ENCODE results near the gene ICAM3.

ICAM3 gene

GRCh38 chr19:10316229-10317044 lies 23.0 kb downstream of the ICAM3 start:
- Histone ChIP-seq H3K4me1 (ENCODE audit: control insufficient read depth, low read depth, low read length) (peaks cover 3% of the 10 kb centered on the region), H3K27ac (ENCODE audit: low read length) (no peak overlapping the region), H3K9me3 (ENCODE audit: control insufficient read depth, low read depth, low read length) (no peaks in the 10 kb centered on the region), H3K27me3 (ENCODE audit: control insufficient read depth, insufficient read depth, low read length) (no peaks in the 10 kb centered on the region), H3K9ac (ENCODE audit: low read length) (no peak overlapping the region), H3K36me3 (ENCODE audit: control insufficient read depth, low read depth, low read length) (peaks cover 23% of the 10 kb centered on the region), H3K4me3 (ENCODE audit: low read length) (peak overlapping the region; percentile 79)

DNA sequence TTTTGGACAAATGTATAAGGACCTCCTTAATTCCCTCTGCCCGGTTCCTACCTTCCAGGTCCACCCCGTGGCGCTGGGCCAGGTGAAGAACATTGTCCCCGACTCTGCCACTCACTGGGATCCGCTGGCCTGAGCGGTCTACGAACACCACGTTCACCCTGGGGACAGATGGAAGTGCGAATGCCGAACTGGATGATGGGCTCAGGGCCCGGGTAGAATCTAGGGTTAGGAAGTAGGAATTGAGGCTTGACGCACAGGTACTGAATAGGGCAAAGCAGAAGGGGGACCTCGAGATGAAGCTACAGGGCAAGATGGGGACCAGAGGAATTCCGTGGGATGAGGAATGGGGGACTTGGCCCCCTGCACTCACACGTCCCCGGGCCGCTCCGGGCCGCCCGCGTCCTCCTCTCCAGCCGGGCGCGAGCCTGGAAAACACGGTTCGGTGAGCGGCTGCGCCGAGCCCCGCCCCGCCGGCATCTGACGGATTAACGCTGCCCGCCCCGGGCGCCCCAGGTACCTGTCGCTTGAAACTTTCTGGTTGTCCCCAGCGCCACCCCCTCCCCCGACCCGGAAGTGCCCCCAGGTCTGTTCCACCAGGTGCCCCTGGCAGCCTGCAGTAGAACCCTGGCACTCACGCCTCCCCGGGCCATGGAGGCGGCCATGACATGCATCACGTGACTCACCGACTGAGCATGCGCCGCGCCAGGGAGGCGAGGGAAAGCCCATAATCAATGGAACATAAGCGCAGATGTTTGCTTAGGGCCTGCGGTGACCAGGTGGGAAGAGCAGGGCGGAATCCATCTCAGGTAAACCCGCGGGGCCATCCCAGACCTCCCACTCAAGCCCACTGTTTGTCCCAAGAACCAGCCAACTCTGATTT lies 23.8 kb downstream of the ICAM3 start, which contains the start of gene FDX2:
Gene FDX2 (minus strand): TSS at position 681 of the 880 bp plus-strand sequence. CDS start 19 bp downstream, at position 662.
- Histone ChIP-seq H3K4me1 (ENCODE audit: control insufficient read depth, low read depth, low read length) (peaks cover 3% of the 10 kb centered on the region), H3K27ac (ENCODE audit: low read length) (peak within 1 kb of the TSS; percentile 35), H3K27me3 (ENCODE audit: control insufficient read depth, insufficient read depth, low read length) (no peaks in the 10 kb centered on the region), H3K9me3 (ENCODE audit: control insufficient read depth, low read depth, low read length) (no peaks in the 10 kb centered on the region), H3K36me3 (ENCODE audit: control insufficient read depth, low read depth, low read length) (peaks cover 16% of the 10 kb centered on the region), H3K9ac (ENCODE audit: low read length) (peak within 1 kb of the TSS; percentile 55), H3K4me3 (ENCODE audit: low read length) (peak within 1 kb of the TSS; percentile 79)

GRCh38 chr19:10309423-10309822 lies 30.0 kb downstream of the ICAM3 start, which contains the start of gene ZGLP1:
Gene ZGLP1 (minus strand): TSS chr19:10309815.
- no peaks in the 10 kb centered on the region for H3K4me1 ChIP-seq (ENCODE audit: control insufficient read depth, low read depth, low read length)
- H3K36me3 ChIP-seq (ENCODE audit: control insufficient read depth, low read depth, low read length) = peaks cover 6% of the 10 kb centered on the region
- no peaks in the 10 kb centered on the region for H3K9me3 ChIP-seq (ENCODE audit: control insufficient read depth, low read depth, low read length)
- H3K27ac ChIP-seq (ENCODE audit: low read length) = no peak within 1 kb of the TSS
- H3K27me3 ChIP-seq (ENCODE audit: control insufficient read depth, insufficient read depth, low read length) = no peaks in the 10 kb centered on the region
- no peak within 1 kb of the TSS for H3K4me3 ChIP-seq (ENCODE audit: low read length)
- H3K9ac ChIP-seq (ENCODE audit: low read length) = no peak within 1 kb of the TSS

GRCh38 chr19:10306327-10306726 lies 33.1 kb downstream of the ICAM3 start:
- Histone ChIP-seq H3K27ac (ENCODE audit: low read length) (no peak overlapping the region), H3K4me3 (ENCODE audit: low read length) (no peak overlapping the region), H3K9ac (ENCODE audit: low read length) (no peak overlapping the region), H3K36me3 (ENCODE audit: control insufficient read depth, low read depth, low read length) (peaks cover 6% of the 10 kb centered on the region), H3K27me3 (ENCODE audit: control insufficient read depth, insufficient read depth, low read length) (no peaks in the 10 kb centered on the region), H3K9me3 (ENCODE audit: control insufficient read depth, low read depth, low read length) (no peaks in the 10 kb centered on the region), H3K4me1 (ENCODE audit: control insufficient read depth, low read depth, low read length) (no peaks in the 10 kb centered on the region)

- no peaks in the 10 kb centered on the region for H3K9me3 ChIP-seq (ENCODE audit: control insufficient read depth, low read depth, low read length)
- H3K9ac ChIP-seq (ENCODE audit: low read length) = no peak overlapping the region
- no peak overlapping the region for H3K27ac ChIP-seq (ENCODE audit: low read length)
- H3K27me3 ChIP-seq (ENCODE audit: control insufficient read depth, insufficient read depth, low read length) = no peaks in the 10 kb centered on the region
- no peak overlapping the region for H3K4me3 ChIP-seq (ENCODE audit: low read length)
- H3K36me3 ChIP-seq (ENCODE audit: control insufficient read depth, low read depth, low read length) = peaks cover 5% of the 10 kb centered on the region
- H3K4me1 ChIP-seq (ENCODE audit: control insufficient read depth, low read depth, low read length) = no peaks in the 10 kb centered on the region
Observed at GRCh38 chr19:10305139-10305806, 34.2 kb downstream of the ICAM3 start.

DNA sequence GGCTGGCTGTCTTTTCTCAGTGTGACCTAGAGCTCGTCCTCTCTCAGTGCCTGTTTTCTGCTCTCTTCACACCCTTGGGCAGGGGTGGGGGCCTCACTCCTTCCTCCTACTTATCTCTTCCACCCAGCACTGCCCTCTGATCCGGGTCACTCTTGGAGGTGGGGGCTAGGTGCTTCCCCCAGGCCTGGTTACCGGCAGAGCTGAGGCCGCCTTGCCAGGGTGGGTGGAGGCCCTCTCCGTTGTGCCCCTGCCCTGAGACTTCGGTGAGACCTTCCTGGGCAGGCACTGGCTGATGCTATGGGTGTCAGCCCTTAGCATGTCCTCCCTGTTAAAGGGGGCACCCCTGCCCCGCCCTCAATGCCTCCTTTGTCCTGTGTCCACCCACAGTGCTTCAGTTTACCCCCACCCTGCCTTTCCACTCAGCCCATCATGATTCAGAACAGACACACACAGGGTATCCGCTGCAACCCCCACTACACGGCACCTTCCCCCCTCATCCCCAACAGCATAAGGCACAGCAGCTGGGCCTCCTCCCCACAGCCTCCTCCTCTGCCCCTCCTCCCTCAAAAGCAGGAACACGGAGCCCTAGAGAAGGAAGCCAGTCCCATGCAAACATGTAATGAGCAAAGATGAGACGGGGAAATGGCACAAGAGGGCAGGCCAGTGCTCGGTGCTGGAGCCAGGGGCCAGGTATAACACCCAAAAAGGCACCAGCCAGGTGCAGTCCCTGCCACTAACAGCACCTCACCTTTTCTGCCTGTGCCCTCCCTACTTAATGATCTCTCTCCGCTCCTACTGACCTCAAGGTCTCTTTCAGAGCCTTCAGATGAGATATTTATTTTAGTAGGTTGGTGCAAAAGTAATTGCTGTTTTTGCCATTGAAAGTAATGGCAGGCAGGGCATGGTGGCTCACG lies 39.6 kb downstream of the ICAM3 start:
- Histone ChIP-seq H3K27ac (ENCODE audit: low read length) (no peak overlapping the region), H3K4me1 (ENCODE audit: control insufficient read depth, low read depth, low read length) (peaks cover 4% of the 10 kb centered on the region), H3K9me3 (ENCODE audit: control insufficient read depth, low read depth, low read length) (no peaks in the 10 kb centered on the region), H3K36me3 (ENCODE audit: control insufficient read depth, low read depth, low read length) (no peaks in the 10 kb centered on the region), H3K9ac (ENCODE audit: low read length) (no peak overlapping the region), H3K4me3 (ENCODE audit: low read length) (no peak overlapping the region), H3K27me3 (ENCODE audit: control insufficient read depth, insufficient read depth, low read length) (peaks cover 43% of the 10 kb centered on the region)

DNA sequence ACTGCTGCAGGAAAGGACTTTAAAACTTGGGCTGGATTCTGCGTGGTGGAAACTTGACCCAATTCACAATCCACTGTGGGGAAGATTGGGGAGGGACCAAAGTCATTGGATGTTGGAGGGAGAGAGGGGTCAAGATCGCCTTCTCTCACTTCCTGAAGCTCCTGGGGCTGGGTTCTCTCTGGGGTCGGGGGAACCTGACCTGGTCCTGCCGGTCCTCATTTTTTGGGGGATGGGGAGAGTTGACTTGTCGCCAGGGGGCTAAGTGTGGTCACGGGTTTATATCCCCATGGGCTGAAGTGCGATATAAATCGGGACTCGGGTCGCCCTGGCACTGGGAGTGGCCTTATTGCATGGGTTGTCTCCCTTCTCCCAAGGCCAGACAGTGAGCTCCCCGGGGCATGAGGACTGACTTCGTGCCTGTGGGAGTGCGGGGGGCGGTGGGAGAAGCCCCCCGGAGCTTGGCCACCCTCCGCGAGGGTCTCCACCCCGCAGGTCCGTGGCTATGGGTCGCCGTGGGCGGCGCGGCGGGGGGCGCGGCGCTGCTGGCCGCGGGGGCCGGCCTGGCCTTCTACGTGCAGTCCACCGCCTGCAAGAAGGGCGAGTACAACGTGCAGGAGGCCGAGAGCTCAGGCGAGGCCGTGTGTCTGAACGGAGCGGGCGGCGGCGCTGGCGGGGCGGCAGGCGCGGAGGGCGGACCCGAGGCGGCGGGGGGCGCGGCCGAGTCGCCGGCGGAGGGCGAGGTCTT lies 43.4 kb downstream of the ICAM3 start:
- H3K9me3 ChIP-seq (ENCODE audit: control insufficient read depth, low read depth, low read length) = no peaks in the 10 kb centered on the region
- H3K27ac ChIP-seq (ENCODE audit: low read length) = no peak overlapping the region
- no peaks in the 10 kb centered on the region for H3K36me3 ChIP-seq (ENCODE audit: control insufficient read depth, low read depth, low read length)
- peaks cover 11% of the 10 kb centered on the region for H3K4me1 ChIP-seq (ENCODE audit: control insufficient read depth, low read depth, low read length)
- peak overlapping the region; percentile 47 for H3K4me3 ChIP-seq (ENCODE audit: low read length)
- H3K27me3 ChIP-seq (ENCODE audit: control insufficient read depth, insufficient read depth, low read length) = peaks cover 81% of the 10 kb centered on the region
- no peak overlapping the region for H3K9ac ChIP-seq (ENCODE audit: low read length)

- Histone ChIP-seq H3K27ac (ENCODE audit: low read length) (no peak overlapping the region), H3K4me3 (ENCODE audit: low read length) (peak overlapping the region; percentile 47), H3K36me3 (ENCODE audit: control insufficient read depth, low read depth, low read length) (no peaks in the 10 kb centered on the region), H3K4me1 (ENCODE audit: control insufficient read depth, low read depth, low read length) (peaks cover 15% of the 10 kb centered on the region), H3K27me3 (ENCODE audit: control insufficient read depth, insufficient read depth, low read length) (peaks cover 87% of the 10 kb centered on the region), H3K9me3 (ENCODE audit: control insufficient read depth, low read depth, low read length) (no peaks in the 10 kb centered on the region), H3K9ac (ENCODE audit: low read length) (no peak overlapping the region)
Observed at GRCh38 chr19:10295305-10295846, 44.0 kb downstream of the ICAM3 start.

GRCh38 chr19:10294368-10294697 lies 45.1 kb downstream of the ICAM3 start:
- H3K4me1 ChIP-seq (ENCODE audit: control insufficient read depth, low read depth, low read length) = peaks cover 18% of the 10 kb centered on the region
- H3K9ac ChIP-seq (ENCODE audit: low read length) = no peak overlapping the region
- H3K27ac ChIP-seq (ENCODE audit: low read length) = no peak overlapping the region
- H3K27me3 ChIP-seq (ENCODE audit: control insufficient read depth, insufficient read depth, low read length) = peaks cover 90% of the 10 kb centered on the region
- no peaks in the 10 kb centered on the region for H3K36me3 ChIP-seq (ENCODE audit: control insufficient read depth, low read depth, low read length)
- H3K4me3 ChIP-seq (ENCODE audit: low read length) = no peak overlapping the region
- H3K9me3 ChIP-seq (ENCODE audit: control insufficient read depth, low read depth, low read length) = no peaks in the 10 kb centered on the region
